HCT116 (cell line): ENCODE data around the gene CNN2. TPM values are rescaled to one million over a fixed set of nuclear protein-coding genes. Genes with fewer than 3 reads are reported as not detected.
A peak's percentile ranks its signal among the peaks of the same experiment; 100 is the strongest.

ENCODE experiments used
- ATAC-seq: fragments of 200-7000 bp; cut with Tn5 transposase; 2 replicates; pipeline ENCODE4 v1.9.1; 2020; ENCODE audit warnings: mild to moderate bottlenecking, moderate library complexity
- BruUV-seq: library from RNA; stranded (reverse); fragments of 400-500 nt; replicated peaks from 2 replicates; lab custom pipeline; 2021; lab: Mats Ljungman, UMichigan
- CTCF ChIA-PET: fragments of 300-600 bp; sonication (Branson Sonifier 250); formaldehyde crosslinking; loops from one replicate; lab custom pipeline; 2021; ENCODE audit warnings: antibody characterized with exemption; lab: Charles Lee
- POLR2A ChIA-PET: fragments of 300-600, 350-600 bp; sonication (Branson Sonifier 250); formaldehyde crosslinking; loops from one replicate; lab custom pipeline; 2021; ENCODE audit warnings: antibody characterized with exemption; lab: Charles Lee
- RAD21 ChIA-PET, 2 experiments: fragments of 300-600 bp; sonication (Branson Sonifier 250); formaldehyde crosslinking; loops; one replicate each; lab custom pipeline; 2023; ENCODE audit warnings: low total read pairs in 2 of 2; ENCODE audit not compliant: uncharacterized antibody in 2 of 2, unreplicated experiment in 2 of 2, low non-redundant PET in 1 of 2; lab: Charles Lee
- DNase-seq: peaks from one replicate; pipeline ENCODE4 v3.0.0-alpha.2; 2010; ENCODE audit warnings: low read depth, low spot score
- H2AFZ ChIP-seq: fragments of 200-600 bp; shearing (Covaris generic), sonication (generic); 2 replicates; pipeline ENCODE4 v1.6.1; 2017; ENCODE audit warnings: low read depth, mixed run types, mixed read lengths, antibody characterized with exemption, low read length; ENCODE audit not compliant: poor library complexity, severe bottlenecking
- H3K27ac ChIP-seq: 2 replicates; pipeline ENCODE4 v1.5.1; 2012; ENCODE audit warnings: low read depth, low read length
- H3K27me3 ChIP-seq: fragments of 200-600 bp; sonication (generic); 2 replicates; pipeline ENCODE4 v1.6.1; 2016; ENCODE audit warnings: mixed run types, low read length, mixed read lengths; ENCODE audit not compliant: insufficient read depth
- H3K36me3 ChIP-seq, 2 experiments: fragments of 200-500 bp in 1 of 2; fragments of 200-600 bp in 1 of 2; sonication (Bioruptor generic) in 1 of 2; sonication (generic) in 1 of 2; 2 replicates each; pipeline versions ENCODE4 v1.5.1 to v1.6.1; 2014 to 2016; ENCODE audit warnings: low read length in 2 of 2, inconsistent platforms in 1 of 2, mixed read lengths in 1 of 2, mixed run types in 1 of 2; ENCODE audit not compliant: insufficient read depth in 2 of 2, control insufficient read depth in 1 of 2
- H3K4me1 ChIP-seq, 2 experiments: fragments of 200-600 bp in 1 of 2; sonication (generic) in 1 of 2; 2 replicates each; pipeline versions ENCODE4 v1.5.1 to v1.6.1; 2012 to 2017; ENCODE audit warnings: low read length in 2 of 2, inconsistent platforms in 1 of 2, mild to moderate bottlenecking in 1 of 2, mixed read lengths in 1 of 2, mixed run types in 1 of 2, moderate library complexity in 1 of 2; ENCODE audit not compliant: insufficient read depth in 2 of 2, control insufficient read depth in 1 of 2
- H3K4me2 ChIP-seq: fragments of 200-600 bp; sonication (generic); 2 replicates; pipeline ENCODE4 v1.6.1; 2017; ENCODE audit warnings: mixed run types, low read length, mixed read lengths
- H3K4me3 ChIP-seq, 2 experiments: fragments of 200-600 bp in 1 of 2; sonication (generic) in 1 of 2; replicated peaks in 1 of 2; 2 replicates each; pipeline ENCODE4 v1.5.1; 2011 to 2016; ENCODE audit warnings: low read length in 2 of 2, control low read depth in 1 of 2, low read depth in 1 of 2, mild to moderate bottlenecking in 1 of 2, mixed read lengths in 1 of 2, mixed run types in 1 of 2
- H3K79me2 ChIP-seq: fragments of 200-600 bp; sonication (generic); 2 replicates; pipeline ENCODE4 v1.6.1; 2017; ENCODE audit warnings: mild to moderate bottlenecking, mixed run types, low read length, moderate library complexity, mixed read lengths; ENCODE audit not compliant: insufficient read depth
- H3K9ac ChIP-seq: fragments of 200-600 bp; sonication (generic); 2 replicates; pipeline ENCODE4 v1.6.1; 2016; ENCODE audit warnings: low read length, mixed read lengths
- H3K9me2 ChIP-seq: fragments of 200-600 bp; sonication (generic), shearing (Covaris generic); 2 replicates; pipeline ENCODE4 v1.6.1; 2017; ENCODE audit warnings: mixed run types, mild to moderate bottlenecking, moderate library complexity; ENCODE audit not compliant: insufficient read depth
- H3K9me3 ChIP-seq, 2 experiments: fragments of 200-500 bp in 1 of 2; fragments of 200-600 bp in 1 of 2; sonication (Bioruptor generic) in 1 of 2; sonication (generic) in 1 of 2; 2 replicates each; pipeline ENCODE4 v1.6.1; 2014 to 2017; ENCODE audit warnings: low read length in 2 of 2, mixed read lengths in 2 of 2, inconsistent platforms in 1 of 2, low read depth in 1 of 2, mild to moderate bottlenecking in 1 of 2, mixed run types in 1 of 2, moderate library complexity in 1 of 2; ENCODE audit not compliant: control insufficient read depth in 1 of 2, insufficient read depth in 1 of 2
- H4K20me1 ChIP-seq: fragments of 200-600 bp; sonication (generic), shearing (Covaris generic); 2 replicates; pipeline ENCODE4 v1.6.1; 2017; ENCODE audit warnings: mixed run types, mild to moderate bottlenecking, moderate library complexity; ENCODE audit not compliant: insufficient read depth
- CBX3 ChIP-seq: IDR thresholded peaks from 2 replicates; pipeline ENCODE4 v1.6.1; 2012; ENCODE audit warnings: low read depth
- CEBPB ChIP-seq: IDR thresholded peaks from 2 replicates; pipeline ENCODE4 v1.6.1; 2012; ENCODE audit warnings: low read depth
- ELF1 ChIP-seq: IDR thresholded peaks from 2 replicates; pipeline ENCODE4 v1.6.1; 2012; ENCODE audit warnings: low read depth, borderline replicate concordance
- EZH2phosphoT487 ChIP-seq: fragments of 200-600 bp; IDR thresholded peaks from 2 replicates; pipeline ENCODE4 v1.6.1; 2018; ENCODE audit warnings: antibody characterized with exemption, borderline replicate concordance
- JUND ChIP-seq: IDR thresholded peaks from 2 replicates; pipeline ENCODE4 v1.6.1; 2012
- POLR2A ChIP-seq: IDR thresholded peaks from 2 replicates; pipeline ENCODE4 v1.7.0; 2011; ENCODE audit warnings: borderline replicate concordance; ENCODE audit not compliant: insufficient read depth, insufficient read length; ENCODE audit errors: extremely low read depth
- POLR2AphosphoS5 ChIP-seq: IDR thresholded peaks from 2 replicates; pipeline ENCODE4 v1.6.1; 2011; ENCODE audit warnings: mild to moderate bottlenecking, low read depth, low read length, moderate library complexity
- RAD21 ChIP-seq: IDR thresholded peaks from 2 replicates; pipeline ENCODE4 v1.6.1; 2012; ENCODE audit warnings: low read depth, mild to moderate bottlenecking
- SP1 ChIP-seq: IDR thresholded peaks from 2 replicates; pipeline ENCODE4 v1.6.1; 2012; ENCODE audit warnings: low read depth
- TCF7L2 ChIP-seq: IDR thresholded peaks from 2 replicates; pipeline ENCODE4 v1.7.0; 2011; ENCODE audit warnings: borderline replicate concordance, inconsistent platforms; ENCODE audit not compliant: insufficient read depth, insufficient read length; ENCODE audit errors: extremely low read depth
- ZFX ChIP-seq: fragments of 450-650 bp; IDR thresholded peaks from 2 replicates; pipeline ENCODE4 v1.6.1; 2017
- ZNF274 ChIP-seq: fragments of 200-500 bp; sonication (Bioruptor generic); IDR thresholded peaks from 2 replicates; pipeline ENCODE4 v1.6.1; 2014; ENCODE audit warnings: mild to moderate bottlenecking, low read depth, low read length, inconsistent platforms
- intact Hi-C: fragments of 100-400 bp; cut with micrococcal nuclease; formaldehyde crosslinking; loops from 2 replicates; pipeline ENCODE4 v1.10.0; 2022
- total RNA-seq: library from RNA; stranded (reverse); gene quantifications from one replicate; pipeline ENCODE4 v1.2.1, GENCODE V29; 2021; ENCODE audit not compliant: unreplicated experiment
- TF ChIP-seq, protein P1 (sequence below): IDR thresholded peaks from 2 replicates; pipeline ENCODE4 v1.6.1; 2012
- TF ChIP-seq, protein P2 (sequence below): IDR thresholded peaks from 2 replicates; pipeline ENCODE4 v1.6.1; 2012

CNN2 gene
- total RNA-seq, 1 experiment from 2014 or later: 212 TPM

DNA sequence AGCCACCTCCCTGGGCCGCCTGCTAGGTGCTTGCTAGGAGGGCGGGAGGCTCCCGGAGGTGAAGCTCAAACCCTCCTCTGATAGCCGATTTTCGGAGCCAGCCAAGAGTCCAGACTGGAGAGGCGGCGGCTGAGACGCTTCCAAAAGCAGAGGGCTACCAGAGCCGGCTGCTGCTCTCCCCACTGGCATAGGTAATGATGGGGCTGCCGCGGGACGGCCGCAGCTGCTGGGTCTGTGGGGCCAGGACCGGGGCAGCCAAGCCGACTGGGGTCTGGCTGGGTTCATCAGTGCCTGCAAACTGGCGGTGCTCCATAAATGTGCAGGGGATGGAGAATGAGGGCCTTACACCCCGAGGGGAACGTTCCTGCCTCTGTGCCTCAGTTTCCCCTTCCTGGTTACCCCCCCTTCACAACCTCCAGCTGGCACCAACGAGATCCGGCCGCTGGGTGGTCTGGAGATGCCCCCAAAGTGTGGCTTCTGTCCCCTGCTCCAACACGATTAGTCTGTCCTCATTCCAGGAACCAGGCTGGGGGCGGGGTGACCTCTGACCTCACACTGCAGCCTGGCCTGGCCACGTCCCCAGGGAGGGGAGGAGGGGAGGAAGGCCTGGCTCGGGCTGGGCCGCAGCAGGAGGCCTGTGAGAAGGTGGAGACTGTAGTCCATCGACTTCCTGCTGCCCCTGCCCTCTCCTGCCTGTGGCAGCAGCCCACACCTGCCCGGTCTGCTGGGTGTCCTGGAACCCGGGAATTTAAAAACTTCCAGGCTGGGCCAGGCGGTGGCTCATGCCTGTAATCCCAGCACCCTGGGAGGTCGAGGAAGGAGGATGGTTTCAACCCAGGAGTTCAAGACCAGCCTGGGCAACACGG lies 46.0 kb upstream of the CNN2 start:
- no peaks in the 10 kb centered on the region for H4K20me1 ChIP-seq
- no peaks in the 10 kb centered on the region for H3K9me2 ChIP-seq
- no peaks in the 10 kb centered on the region for H3K27me3 ChIP-seq
- no peak for DNase-seq
- peaks cover 21 to 39% of the 10 kb centered on the region in 2 experiments for H3K4me1 ChIP-seq
- no peak overlapping the region for H3K4me3 ChIP-seq
- intact Hi-C loops: no loop called here
- no peaks in the 10 kb centered on the region for H3K36me3 ChIP-seq
- CTCF ChIA-PET: interaction anchor here (2.0 kb wide), 1 partner anchor 57 kb away, joined by 12 read pairs; no protein-coding TSS in a partner anchor
- peaks cover 12% of the 10 kb centered on the region for H3K79me2 ChIP-seq
- BruUV-seq: no TSS peak
- H3K9me3 ChIP-seq: no peaks in the 10 kb centered on the region
- RAD21 ChIA-PET: interaction anchor here in 1 of 2 experiments (0.7 kb wide), 1 partner anchor 55 kb away, joined by 3 read pairs; no protein-coding TSS in a partner anchor
- no peak overlapping the region for H2AFZ ChIP-seq
- ATAC-seq: no peak
- TF ChIP-seq TCF7L2 (no peak), ELF1 (no peak), ZNF274 (no peak), EZH2phosphoT487 (no peak), JUND (no peak), ZFX (no peak), POLR2A (no peak), RAD21 (no peak), POLR2AphosphoS5 (no peak), CEBPB (no peak), CBX3 (no peak), SP1 (no peak)
- TF ChIP-seq, protein P1, sequence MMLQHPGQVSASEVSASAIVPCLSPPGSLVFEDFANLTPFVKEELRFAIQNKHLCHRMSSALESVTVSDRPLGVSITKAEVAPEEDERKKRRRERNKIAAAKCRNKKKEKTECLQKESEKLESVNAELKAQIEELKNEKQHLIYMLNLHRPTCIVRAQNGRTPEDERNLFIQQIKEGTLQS: no peak
- TF ChIP-seq, protein P2, sequence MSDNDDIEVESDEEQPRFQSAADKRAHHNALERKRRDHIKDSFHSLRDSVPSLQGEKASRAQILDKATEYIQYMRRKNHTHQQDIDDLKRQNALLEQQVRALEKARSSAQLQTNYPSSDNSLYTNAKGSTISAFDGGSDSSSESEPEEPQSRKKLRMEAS: no peak
- no peak overlapping the region for H3K9ac ChIP-seq
- H3K4me2 ChIP-seq: peak overlapping the region; percentile 32
- H3K27ac ChIP-seq: no peak overlapping the region; the same call in 1 of the 2 replicates
- POLR2A ChIA-PET: interaction anchor here (1.9 kb wide), 1 partner anchor 57 kb away, joined by 4 read pairs; no protein-coding TSS in a partner anchor
